ENCODE measurements around the gene CHCHD6.

The CHCHD6 gene

DNA sequence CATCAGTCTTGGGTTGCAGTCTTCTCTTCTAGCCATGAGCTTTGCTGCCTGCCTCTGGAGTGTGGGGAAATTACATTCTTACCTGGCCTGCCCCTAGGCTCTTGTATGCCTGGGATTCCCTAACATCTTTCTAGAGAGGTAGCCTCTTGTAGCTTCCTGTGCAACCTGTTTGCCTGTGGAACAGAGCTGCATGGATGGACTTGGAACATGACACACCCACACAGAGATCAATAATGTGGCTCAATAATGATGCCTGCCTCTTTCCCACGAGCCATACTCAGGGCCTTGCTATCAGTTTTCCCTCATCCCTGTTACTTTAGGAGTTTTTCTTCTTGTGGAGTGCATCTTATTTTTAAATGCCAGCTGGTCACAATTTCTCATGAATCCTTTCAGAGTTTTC is 11.4 kb downstream of the CHCHD6 start:
- Mint-ChIP-seq H3K36me3 (peaks cover 5% of the 10 kb centered on the region), H3K4me3 (no peak overlapping the region), H3K4me1 (peaks cover 32% of the 10 kb centered on the region), H3K9me3 (no peaks in the 10 kb centered on the region), H3K27me3 (no peaks in the 10 kb centered on the region), H3K27ac (no peak overlapping the region)

GRCh38 chr3:126716057-126716456 is 12.0 kb downstream of the CHCHD6 start:
- Mint-ChIP-seq H3K27me3 (no peaks in the 10 kb centered on the region), H3K36me3 (peaks cover 5% of the 10 kb centered on the region), H3K4me3 (no peak overlapping the region), H3K9me3 (no peaks in the 10 kb centered on the region), H3K27ac (no peak overlapping the region), H3K4me1 (peaks cover 31% of the 10 kb centered on the region)

- Mint-ChIP-seq H3K9me3 (no peaks in the 10 kb centered on the region), H3K36me3 (peaks cover 4% of the 10 kb centered on the region), H3K27me3 (no peaks in the 10 kb centered on the region), H3K4me1 (peaks cover 21% of the 10 kb centered on the region), H3K4me3 (no peak overlapping the region), H3K27ac (no peak overlapping the region)
Observed at GRCh38 chr3:126718561-126719445, 14.8 kb downstream of the CHCHD6 start.

DNA sequence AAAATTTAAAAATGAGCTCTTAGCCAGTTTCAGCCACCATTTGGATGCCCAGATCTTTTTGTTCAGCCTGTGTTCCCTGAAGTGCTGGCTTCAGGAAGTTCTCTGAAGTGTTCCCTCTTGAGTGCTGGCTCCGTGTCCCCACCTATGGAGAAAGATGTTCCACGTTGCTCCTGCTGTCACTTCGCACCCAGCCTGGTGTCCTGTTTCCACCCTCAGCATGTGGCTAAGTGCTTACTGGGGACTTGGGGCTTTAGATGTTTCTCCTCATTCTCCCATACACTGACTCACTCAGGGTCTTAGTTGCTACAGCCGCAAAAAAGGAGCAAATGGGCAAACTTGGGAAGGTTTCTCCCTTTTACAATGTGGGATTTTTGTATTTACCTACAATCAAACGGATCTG is 16.6 kb downstream of the CHCHD6 start:
- Mint-ChIP-seq H3K9me3 (no peaks in the 10 kb centered on the region), H3K4me1 (peaks cover 12% of the 10 kb centered on the region), H3K4me3 (no peak overlapping the region), H3K36me3 (peaks cover 15% of the 10 kb centered on the region), H3K27me3 (no peaks in the 10 kb centered on the region), H3K27ac (no peak overlapping the region)

DNA sequence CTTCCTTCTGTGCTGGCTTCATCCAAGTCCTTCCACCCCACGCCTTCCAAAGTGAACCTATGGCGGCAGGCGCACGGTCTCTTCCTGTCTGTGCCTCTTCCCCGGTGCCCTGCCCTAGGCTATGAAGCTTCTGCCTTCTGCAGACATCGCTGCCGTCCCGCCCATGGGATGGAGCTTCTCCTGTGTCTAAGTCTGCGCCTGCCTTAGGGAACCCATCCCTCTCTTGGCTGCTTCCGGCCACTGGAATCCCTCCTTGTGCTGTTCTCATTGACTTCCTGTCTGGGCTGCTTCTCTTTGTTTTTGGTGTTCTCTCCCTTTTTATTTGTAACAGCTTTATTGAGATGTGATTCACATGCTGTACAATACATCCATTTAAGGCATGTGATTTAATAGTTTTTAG is 17.2 kb downstream of the CHCHD6 start:
- Mint-ChIP-seq H3K36me3 (peaks cover 18% of the 10 kb centered on the region), H3K4me1 (peaks cover 7% of the 10 kb centered on the region), H3K27ac (no peak overlapping the region)

DNA sequence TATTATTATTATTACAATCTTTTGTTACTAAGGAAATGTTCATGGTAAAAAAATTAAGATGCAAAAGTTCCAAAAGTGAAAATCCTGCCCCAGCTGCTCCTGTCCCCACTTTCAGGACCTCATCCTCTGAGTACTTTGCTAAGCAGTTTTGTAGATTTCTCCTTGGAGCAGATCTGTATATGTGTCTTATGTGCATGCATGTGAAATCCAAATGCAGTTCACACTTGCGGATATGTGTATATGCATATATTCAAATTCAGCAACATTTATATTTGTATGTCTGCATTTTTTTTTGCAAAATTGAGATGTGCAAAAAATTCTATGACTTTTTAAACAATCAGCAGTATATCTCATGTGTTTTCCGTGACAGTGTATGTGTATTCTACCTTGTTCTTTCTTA is 19.2 kb downstream of the CHCHD6 start:
- H3K9me3 Mint-ChIP-seq: no peaks in the 10 kb centered on the region
- H3K4me1 Mint-ChIP-seq: no peaks in the 10 kb centered on the region
- no peak overlapping the region for H3K4me3 Mint-ChIP-seq
- H3K27ac Mint-ChIP-seq: no peak overlapping the region
- no peaks in the 10 kb centered on the region for H3K27me3 Mint-ChIP-seq
- peaks cover 24% of the 10 kb centered on the region for H3K36me3 Mint-ChIP-seq

More for the DNA sequence above, 17.2 kb downstream of the CHCHD6 start:
- Mint-ChIP-seq H3K4me3 (no peak overlapping the region), H3K27me3 (no peaks in the 10 kb centered on the region), H3K9me3 (no peaks in the 10 kb centered on the region)

DNA sequence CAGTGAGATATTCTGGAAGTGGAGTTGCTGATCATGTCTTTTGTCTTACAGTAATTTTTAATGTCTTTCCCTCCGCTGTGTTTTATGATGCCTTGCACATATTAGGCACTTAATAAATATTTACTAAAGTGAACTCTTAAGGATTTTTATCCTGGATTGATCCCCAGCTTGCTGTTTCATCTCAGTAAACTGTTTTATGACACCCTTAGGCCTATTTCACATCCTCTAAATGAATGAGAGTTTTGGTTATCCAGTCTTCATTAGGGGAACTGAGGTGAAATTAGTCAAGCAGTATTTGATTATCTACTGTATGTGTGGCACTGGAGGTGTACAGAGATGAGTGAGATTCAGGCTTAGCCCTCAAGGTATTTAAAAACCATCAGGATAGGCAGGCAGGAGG is 19.8 kb downstream of the CHCHD6 start:
- peaks cover 27% of the 10 kb centered on the region for H3K36me3 Mint-ChIP-seq
- no peaks in the 10 kb centered on the region for H3K9me3 Mint-ChIP-seq
- no peaks in the 10 kb centered on the region for H3K4me1 Mint-ChIP-seq
- no peak overlapping the region for H3K4me3 Mint-ChIP-seq
- H3K27me3 Mint-ChIP-seq: no peaks in the 10 kb centered on the region
- H3K27ac Mint-ChIP-seq: no peak overlapping the region

GRCh38 chr3:126728680-126729079 is 24.6 kb downstream of the CHCHD6 start:
- no peaks in the 10 kb centered on the region for H3K27me3 Mint-ChIP-seq

GRCh38 chr3:126730376-126730775 is 26.3 kb downstream of the CHCHD6 start:
- no peaks in the 10 kb centered on the region for H3K9me3 Mint-ChIP-seq
- peaks cover 46% of the 10 kb centered on the region for H3K36me3 Mint-ChIP-seq
- H3K27me3 Mint-ChIP-seq: no peaks in the 10 kb centered on the region
- H3K4me1 Mint-ChIP-seq: peaks cover 12% of the 10 kb centered on the region
- no peak overlapping the region for H3K4me3 Mint-ChIP-seq
- H3K27ac Mint-ChIP-seq: no peak overlapping the region

More at GRCh38 chr3:126728680-126729079, 24.6 kb downstream of the CHCHD6 start:
- Mint-ChIP-seq H3K9me3 (no peaks in the 10 kb centered on the region), H3K27ac (no peak overlapping the region), H3K4me1 (peaks cover 12% of the 10 kb centered on the region), H3K36me3 (peaks cover 44% of the 10 kb centered on the region), H3K4me3 (no peak overlapping the region)

GRCh38 chr3:126731044-126731443 is 27.0 kb downstream of the CHCHD6 start:
- peaks cover 47% of the 10 kb centered on the region for H3K36me3 Mint-ChIP-seq
- H3K4me1 Mint-ChIP-seq: peaks cover 12% of the 10 kb centered on the region
- no peaks in the 10 kb centered on the region for H3K27me3 Mint-ChIP-seq

GRCh38 chr3:126732281-126733060 is 28.4 kb downstream of the CHCHD6 start:
- H3K9me3 Mint-ChIP-seq: peaks cover 3% of the 10 kb centered on the region

More at GRCh38 chr3:126731044-126731443, 27.0 kb downstream of the CHCHD6 start:
- H3K27ac Mint-ChIP-seq: no peak overlapping the region
- H3K4me3 Mint-ChIP-seq: no peak overlapping the region
- H3K9me3 Mint-ChIP-seq: no peaks in the 10 kb centered on the region

GRCh38 chr3:126733061-126733430 is 29.0 kb downstream of the CHCHD6 start:
- peaks cover 12% of the 10 kb centered on the region for H3K4me1 Mint-ChIP-seq
- peaks cover 5% of the 10 kb centered on the region for H3K9me3 Mint-ChIP-seq
- no peak overlapping the region for H3K4me3 Mint-ChIP-seq
- H3K27ac Mint-ChIP-seq: no peak overlapping the region
- no peaks in the 10 kb centered on the region for H3K27me3 Mint-ChIP-seq
- peaks cover 52% of the 10 kb centered on the region for H3K36me3 Mint-ChIP-seq

More at GRCh38 chr3:126732281-126733060, 28.4 kb downstream of the CHCHD6 start:
- Mint-ChIP-seq H3K36me3 (peaks cover 51% of the 10 kb centered on the region), H3K27ac (no peak overlapping the region), H3K27me3 (no peaks in the 10 kb centered on the region), H3K4me3 (no peak overlapping the region), H3K4me1 (peaks cover 12% of the 10 kb centered on the region)

DNA sequence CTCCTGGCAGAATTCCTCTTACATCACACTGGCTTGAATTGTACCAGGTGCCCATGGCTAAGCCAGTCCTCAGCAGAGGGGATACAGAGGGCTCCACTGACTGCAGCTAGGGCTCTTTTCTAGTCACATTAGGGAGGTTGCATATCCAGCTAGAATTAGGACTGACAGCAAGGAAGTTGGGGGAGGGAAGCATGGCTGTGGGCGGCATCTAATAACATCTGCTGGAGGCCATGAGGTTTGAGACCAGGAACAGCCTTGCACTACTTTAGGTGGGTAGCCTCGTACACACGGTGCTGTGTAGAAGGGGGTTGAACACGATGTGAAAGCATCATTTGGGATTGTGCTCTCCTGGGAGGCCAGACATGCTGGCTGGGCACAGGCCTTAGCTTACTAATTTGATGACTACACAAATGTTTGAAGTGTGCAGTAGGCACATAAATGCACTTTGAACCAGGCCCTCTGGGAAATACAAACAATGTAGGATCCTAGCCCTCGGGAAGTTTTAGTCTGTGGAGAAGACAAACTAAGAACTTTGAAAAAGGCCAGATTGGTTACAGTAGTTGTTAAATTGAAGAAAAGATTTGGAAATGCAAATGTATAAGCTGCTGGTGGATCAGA is 30.2 kb downstream of the CHCHD6 start:
- peaks cover 56% of the 10 kb centered on the region for H3K36me3 Mint-ChIP-seq
- no peaks in the 10 kb centered on the region for H3K27me3 Mint-ChIP-seq
- H3K4me1 Mint-ChIP-seq: peaks cover 9% of the 10 kb centered on the region
- no peak overlapping the region for H3K27ac Mint-ChIP-seq
- no peak overlapping the region for H3K4me3 Mint-ChIP-seq
- peaks cover 5% of the 10 kb centered on the region for H3K9me3 Mint-ChIP-seq

DNA sequence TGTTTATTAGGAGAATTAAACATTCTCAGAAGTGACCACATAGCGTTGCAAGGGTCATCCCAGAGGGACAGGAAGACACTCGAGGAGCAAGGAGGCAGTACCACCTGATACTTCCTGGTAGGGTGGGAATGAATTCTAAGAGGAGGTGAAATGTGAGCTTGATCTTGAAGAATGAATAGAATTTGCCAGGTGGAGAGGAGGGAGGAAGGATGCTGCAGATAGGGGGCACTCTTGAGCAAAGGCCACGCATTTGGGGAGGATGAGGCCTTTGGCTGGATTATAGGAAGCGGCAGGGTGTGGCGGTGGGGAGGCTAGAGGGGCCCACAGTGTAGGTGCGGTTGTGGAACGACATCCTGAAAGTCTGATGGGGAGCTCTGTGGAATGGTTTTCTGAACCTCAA is 33.5 kb downstream of the CHCHD6 start:
- Mint-ChIP-seq H3K27me3 (no peaks in the 10 kb centered on the region), H3K9me3 (peaks cover 5% of the 10 kb centered on the region), H3K4me1 (no peaks in the 10 kb centered on the region), H3K36me3 (peaks cover 57% of the 10 kb centered on the region), H3K4me3 (no peak overlapping the region), H3K27ac (no peak overlapping the region)

DNA sequence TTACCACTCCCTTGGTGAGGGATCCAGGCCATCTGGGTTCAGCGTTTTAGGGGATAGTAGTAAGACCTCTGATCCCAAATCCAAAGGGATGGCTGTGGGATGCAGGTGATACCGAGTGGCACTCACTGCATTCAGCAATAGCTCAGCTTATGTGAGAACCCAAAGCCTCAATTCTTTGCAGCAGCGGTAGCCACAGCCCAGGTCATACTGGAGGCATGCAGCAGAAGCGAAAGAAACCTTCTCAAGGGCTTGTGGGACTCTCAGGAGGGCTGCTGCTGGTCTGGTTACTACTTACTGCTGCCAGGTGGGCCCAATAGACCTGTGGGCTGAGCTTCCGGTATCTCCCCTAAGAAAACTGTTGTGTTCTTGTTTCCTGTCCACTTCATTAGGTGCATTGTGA is 38.0 kb downstream of the CHCHD6 start:
- peaks cover 29% of the 10 kb centered on the region for H3K36me3 Mint-ChIP-seq
- H3K9me3 Mint-ChIP-seq: peaks cover 5% of the 10 kb centered on the region
- no peaks in the 10 kb centered on the region for H3K27me3 Mint-ChIP-seq
- no peak overlapping the region for H3K27ac Mint-ChIP-seq
- H3K4me3 Mint-ChIP-seq: no peak overlapping the region
- H3K4me1 Mint-ChIP-seq: peaks cover 2% of the 10 kb centered on the region

DNA sequence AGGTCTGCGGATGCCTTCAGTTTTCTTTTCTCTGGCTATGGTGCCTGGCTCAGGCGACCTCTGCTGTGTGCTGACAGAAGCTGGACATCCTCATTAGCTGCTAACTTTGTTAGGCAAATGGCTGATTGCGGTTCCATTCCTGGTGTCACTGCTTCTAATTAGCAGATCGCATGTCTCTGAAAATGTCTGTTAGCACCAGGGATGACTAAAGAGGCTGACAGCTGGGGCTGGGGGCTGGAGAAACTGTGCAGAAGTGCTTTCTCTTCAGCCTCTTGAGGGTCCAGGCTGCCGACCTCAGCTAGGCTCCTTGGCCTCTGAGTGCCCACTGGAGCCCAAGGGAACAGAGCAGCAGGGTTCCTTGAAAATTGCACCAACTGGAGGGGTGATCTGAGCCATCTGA is 39.3 kb downstream of the CHCHD6 start:
- Mint-ChIP-seq H3K27me3 (no peaks in the 10 kb centered on the region), H3K4me1 (peaks cover 4% of the 10 kb centered on the region), H3K4me3 (no peak overlapping the region), H3K9me3 (no peaks in the 10 kb centered on the region), H3K27ac (no peak overlapping the region), H3K36me3 (peaks cover 22% of the 10 kb centered on the region)

All from activated naive CD4-positive, alpha-beta T cell treated with anti-CD3 and anti-CD28 coated beads, Interleukin-2, amount 50 U/mL, for 24 hours (primary cell).